WTC11 (cell line): Measurements from ENCODE around the gene RPS21. TPM values are rescaled to one million over a fixed set of nuclear protein-coding genes. Genes with fewer than 3 reads are reported as not detected.

ENCODE experiments used
- AFF4 ChIP-seq: sonication (generic); formaldehyde crosslinking; IDR thresholded peaks from 2 replicates; pipeline ENCODE4 v1.8.1; 2023; ENCODE audit warnings: mild to moderate bottlenecking, missing genetic modification reagents, borderline replicate concordance
- CREM ChIP-seq: sonication (generic); formaldehyde crosslinking; IDR thresholded peaks from 2 replicates; pipeline ENCODE4 v1.8.1; 2022; ENCODE audit warnings: mild to moderate bottlenecking, missing genetic modification reagents, moderate library complexity
- E2F1 ChIP-seq: sonication (generic); formaldehyde crosslinking; IDR thresholded peaks from 2 replicates; pipeline ENCODE4 v1.8.0; 2022; ENCODE audit warnings: mild to moderate bottlenecking, missing genetic modification reagents
- EMX1 ChIP-seq: fragments of 250-450 bp; sonication (Bioruptor Pico); IDR thresholded peaks from 2 replicates; pipeline ENCODE4 v1.8.0; 2021; ENCODE audit warnings: mild to moderate bottlenecking
- ESRRA ChIP-seq: sonication (generic); formaldehyde crosslinking; IDR thresholded peaks from 2 replicates; pipeline ENCODE4 v1.8.1; 2022; ENCODE audit warnings: mild to moderate bottlenecking, missing genetic modification reagents, borderline replicate concordance
- FOXJ3 ChIP-seq: sonication (generic); formaldehyde crosslinking; IDR thresholded peaks from 2 replicates; pipeline ENCODE4 v1.9.0; 2021; ENCODE audit warnings: missing genetic modification reagents, mild to moderate bottlenecking, borderline replicate concordance
- FOXK1 ChIP-seq: sonication (generic); formaldehyde crosslinking; IDR thresholded peaks from 2 replicates; pipeline ENCODE4 v1.8.0; 2022; ENCODE audit warnings: mild to moderate bottlenecking, moderate library complexity, missing genetic modification reagents
- GTF2I ChIP-seq: fragments of 250-450 bp; sonication (Bioruptor Pico); conservative IDR thresholded peaks from 2 replicates; pipeline ENCODE4 v1.4.0; 2021; ENCODE audit warnings: mild to moderate bottlenecking
- JAZF1 ChIP-seq: fragments of 250-450 bp; sonication (Bioruptor Pico); IDR thresholded peaks from 2 replicates; pipeline ENCODE4 v1.9.0; 2021; ENCODE audit warnings: moderate library complexity, mild to moderate bottlenecking, inconsistent platforms
- KAT7 ChIP-seq: sonication (generic); formaldehyde crosslinking; IDR thresholded peaks from 2 replicates; pipeline ENCODE4 v1.8.1; 2023; ENCODE audit warnings: missing genetic modification reagents, mild to moderate bottlenecking, borderline replicate concordance
- MXD4 ChIP-seq: fragments of 250-450 bp; sonication (Bioruptor Pico); IDR thresholded peaks from 2 replicates; pipeline ENCODE4 v1.8.0; 2021; ENCODE audit warnings: mild to moderate bottlenecking, moderate library complexity, borderline replicate concordance
- MYBL2 ChIP-seq: sonication (generic); formaldehyde crosslinking; IDR thresholded peaks from 2 replicates; pipeline ENCODE4 v1.8.1; 2023; ENCODE audit warnings: mild to moderate bottlenecking, moderate library complexity, missing genetic modification reagents
- NR3C1 ChIP-seq: sonication (generic); formaldehyde crosslinking; conservative IDR thresholded peaks from 2 replicates; pipeline ENCODE4 v1.8.1; 2023; ENCODE audit warnings: low read depth, mild to moderate bottlenecking, missing genetic modification reagents
- OVOL2 ChIP-seq: fragments of 250-450 bp; sonication (Bioruptor Pico); IDR thresholded peaks from 2 replicates; pipeline ENCODE4 v1.9.0; 2021; ENCODE audit warnings: mild to moderate bottlenecking, borderline replicate concordance
- PREB ChIP-seq: sonication (generic); formaldehyde crosslinking; IDR thresholded peaks from 2 replicates; pipeline ENCODE4 v1.8.1; 2022; ENCODE audit warnings: mild to moderate bottlenecking, missing genetic modification reagents, moderate library complexity, borderline replicate concordance
- PRRX2 ChIP-seq: fragments of 250-450 bp; sonication (Bioruptor Pico); IDR thresholded peaks from 2 replicates; pipeline ENCODE4 v1.8.0; 2021; ENCODE audit warnings: mild to moderate bottlenecking
- SMAD3 ChIP-seq: sonication (generic); formaldehyde crosslinking; IDR thresholded peaks from 2 replicates; pipeline ENCODE4 v1.8.0; 2022; ENCODE audit warnings: missing genetic modification reagents, mild to moderate bottlenecking, borderline replicate concordance
- SMAD4 ChIP-seq: sonication (generic); formaldehyde crosslinking; IDR thresholded peaks from 2 replicates; pipeline ENCODE4 v1.8.0; 2022; ENCODE audit warnings: mild to moderate bottlenecking, missing genetic modification reagents
- SOX15 ChIP-seq: fragments of 250-450 bp; sonication (Bioruptor Pico); IDR thresholded peaks from 2 replicates; pipeline ENCODE4 v1.9.0; 2021; ENCODE audit warnings: mild to moderate bottlenecking
- STAT6 ChIP-seq: sonication (generic); formaldehyde crosslinking; conservative IDR thresholded peaks from 2 replicates; pipeline ENCODE4 v1.8.1; 2023; ENCODE audit warnings: mild to moderate bottlenecking, low read depth, missing genetic modification reagents, moderate library complexity
- TEAD1 ChIP-seq: sonication (generic); formaldehyde crosslinking; IDR thresholded peaks from 2 replicates; pipeline ENCODE4 v1.8.0; 2022; ENCODE audit warnings: mild to moderate bottlenecking, missing genetic modification reagents
- USF1 ChIP-seq: sonication (generic); formaldehyde crosslinking; IDR thresholded peaks from 2 replicates; pipeline ENCODE4 v1.8.0; 2022; ENCODE audit warnings: mild to moderate bottlenecking, missing genetic modification reagents
- ZNF121 ChIP-seq: sonication (generic); formaldehyde crosslinking; IDR thresholded peaks from 2 replicates; pipeline ENCODE4 v1.8.0; 2023; ENCODE audit warnings: missing genetic modification reagents
- ZNF138 ChIP-seq: sonication (generic); formaldehyde crosslinking; conservative IDR thresholded peaks from 2 replicates; pipeline ENCODE4 v1.8.1; 2022; ENCODE audit warnings: mild to moderate bottlenecking, moderate library complexity, missing genetic modification reagents
- ZNF219 ChIP-seq: sonication (generic); formaldehyde crosslinking; IDR thresholded peaks from 2 replicates; pipeline ENCODE4 v1.8.0; 2023; ENCODE audit warnings: missing genetic modification reagents, mild to moderate bottlenecking, borderline replicate concordance
- ZNF317 ChIP-seq: sonication (generic); formaldehyde crosslinking; IDR thresholded peaks from 2 replicates; pipeline ENCODE4 v1.8.1; 2023; ENCODE audit warnings: low read depth, mild to moderate bottlenecking, moderate library complexity, missing genetic modification reagents, borderline replicate concordance
- ZNF423 ChIP-seq: fragments of 250-450 bp; sonication (Bioruptor Pico); IDR thresholded peaks from 2 replicates; pipeline ENCODE4 v2.1.2; 2022; ENCODE audit warnings: mild to moderate bottlenecking, moderate library complexity
- ZNF425 ChIP-seq: fragments of 250-450 bp; sonication (Bioruptor Pico); conservative IDR thresholded peaks from 2 replicates; pipeline ENCODE4 v1.9.0; 2021; ENCODE audit warnings: mild to moderate bottlenecking
- total RNA-seq: library from RNA; stranded (reverse); gene quantifications from 3 replicates; pipeline ENCODE4 v1.2.3, GENCODE V29; 2021

The RPS21 gene
- total RNA-seq, 1 experiment from 2014 or later: 2,016 TPM

- TF ChIP-seq STAT6 (no peak), ZNF423 (CRISPR knock-in tag) (no peak; the same call in 1 of the 2 replicates), EMX1 (CRISPR knock-in tag) (no peak), SMAD3 (CRISPR knock-in tag) (no peak), FOXK1 (CRISPR knock-in tag) (0 out of 2 replicates have a peak, but pooled peaks have one; percentile 40), CREM (CRISPR knock-in tag) (no peak; the same call in 1 of the 2 replicates), JAZF1 (CRISPR knock-in tag) (no peak), OVOL2 (no peak), MXD4 (CRISPR knock-in tag) (no peak), GTF2I (peak; percentile 70; the same call in 1 of the 2 replicates), MYBL2 (CRISPR knock-in tag) (no peak), PRRX2 (no peak), PREB (CRISPR knock-in tag) (no peak), USF1 (no peak), NR3C1 (no peak), FOXJ3 (CRISPR knock-in tag) (no peak), ZNF317 (CRISPR knock-in tag) (no peak), ZNF121 (CRISPR knock-in tag) (no peak), SOX15 (no peak), ESRRA (CRISPR knock-in tag) (peak; percentile 56; the same call in 1 of the 2 replicates), KAT7 (no peak), SMAD4 (CRISPR knock-in tag) (no peak), E2F1 (CRISPR knock-in tag) (no peak), ZNF219 (CRISPR knock-in tag) (no peak), ZNF425 (CRISPR knock-in tag) (no peak), ZNF138 (CRISPR knock-in tag) (no peak), TEAD1 (CRISPR knock-in tag) (no peak), AFF4 (no peak)
Observed at GRCh38 chr20:62407221-62407992, 20.5 kb downstream of the RPS21 start, which contains the start of gene CABLES2 (continued).
